Body of pancreas (tissue), 4 donors: Measurements from ENCODE around the gene GRIA1.

Experiments used
- POLR2A ChIP-seq, 3 donors: fragments of 450-650 bp; IDR thresholded peaks; one replicate each; pipeline ENCODE4 v1.6.1; 2016; ENCODE audit warnings: antibody characterized with exemption in 3 of 3, mild to moderate bottlenecking in 2 of 3
- TF ChIP-seq, protein P1 (sequence below), 7 experiments: fragments of 450-650 bp in 4 of 7; fragments of 200-600 bp in 3 of 7; sonication (generic) in 3 of 7; IDR thresholded peaks; one replicate each; pipeline ENCODE4 v1.5.1; 2016 to 2019; ENCODE audit warnings: antibody characterized with exemption in 7 of 7

DNA sequence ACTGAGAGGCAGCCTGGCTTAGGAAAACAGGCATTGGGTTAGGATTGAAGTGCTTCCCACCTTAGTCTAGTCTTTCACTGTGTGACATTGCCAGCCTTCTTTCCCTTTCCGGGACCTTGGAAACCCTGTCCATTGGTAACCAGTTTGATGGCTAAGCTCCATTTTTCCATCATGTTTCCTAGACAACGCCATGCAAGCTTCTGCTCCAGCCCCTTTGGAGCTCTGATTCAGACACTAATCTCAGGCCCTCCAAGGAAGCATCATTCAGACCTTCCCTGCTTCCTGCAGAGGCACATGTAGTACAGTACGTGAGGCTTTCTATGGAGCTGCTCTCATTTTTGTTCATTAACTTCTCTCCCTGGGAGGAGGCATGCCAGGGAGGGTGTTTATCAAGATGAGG is 68.5 kb downstream of the GRIA1 start:
- TF ChIP-seq, protein P1, sequence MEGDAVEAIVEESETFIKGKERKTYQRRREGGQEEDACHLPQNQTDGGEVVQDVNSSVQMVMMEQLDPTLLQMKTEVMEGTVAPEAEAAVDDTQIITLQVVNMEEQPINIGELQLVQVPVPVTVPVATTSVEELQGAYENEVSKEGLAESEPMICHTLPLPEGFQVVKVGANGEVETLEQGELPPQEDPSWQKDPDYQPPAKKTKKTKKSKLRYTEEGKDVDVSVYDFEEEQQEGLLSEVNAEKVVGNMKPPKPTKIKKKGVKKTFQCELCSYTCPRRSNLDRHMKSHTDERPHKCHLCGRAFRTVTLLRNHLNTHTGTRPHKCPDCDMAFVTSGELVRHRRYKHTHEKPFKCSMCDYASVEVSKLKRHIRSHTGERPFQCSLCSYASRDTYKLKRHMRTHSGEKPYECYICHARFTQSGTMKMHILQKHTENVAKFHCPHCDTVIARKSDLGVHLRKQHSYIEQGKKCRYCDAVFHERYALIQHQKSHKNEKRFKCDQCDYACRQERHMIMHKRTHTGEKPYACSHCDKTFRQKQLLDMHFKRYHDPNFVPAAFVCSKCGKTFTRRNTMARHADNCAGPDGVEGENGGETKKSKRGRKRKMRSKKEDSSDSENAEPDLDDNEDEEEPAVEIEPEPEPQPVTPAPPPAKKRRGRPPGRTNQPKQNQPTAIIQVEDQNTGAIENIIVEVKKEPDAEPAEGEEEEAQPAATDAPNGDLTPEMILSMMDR (IDR thresholded peaks at IDR 0.05) = no peak
- no peak for TF ChIP-seq POLR2A (IDR thresholded peaks at IDR 0.05)
